AML-193 (cell line): ENCODE data around the gene SDR42E2.
A peak's percentile ranks its signal among the peaks of the same experiment; 100 is the strongest.
"Not testable (repeated sequence)": the region's sequence is repeated elsewhere in the genome, so short reads cannot be mapped to it uniquely, and the experiment has no call there.

Experiments
- DNase-seq, 2 experiments: peaks; one replicate each; lab custom pipeline; 2025; lab: John Stamatoyannopoulos, UW

The SDR42E2 gene

GRCh38 chr16:22213801-22214200 lies 51.5 kb downstream of the SDR42E2 start:
- DNase-seq: no peak

GRCh38 chr16:22214402-22214801 lies 52.1 kb downstream of the SDR42E2 start:
- no peak for DNase-seq

GRCh38 chr16:22214889-22215288 lies 52.6 kb downstream of the SDR42E2 start:
- no peak for DNase-seq

- DNase-seq: peak in 1 of 2 experiments; percentile 22
Observed at GRCh38 chr16:22216191-22216831, 54.0 kb downstream of the SDR42E2 start.

GRCh38 chr16:22216832-22217225 lies 54.5 kb downstream of the SDR42E2 start:
- not testable (repeated sequence) for DNase-seq

GRCh38 chr16:22217890-22218730 lies 55.8 kb downstream of the SDR42E2 start:
- DNase-seq: no peak

- DNase-seq: no peak
Observed at GRCh38 chr16:22219389-22220068, 57.2 kb downstream of the SDR42E2 start.

- no peak for DNase-seq
Observed at GRCh38 chr16:22220069-22220440, 57.7 kb downstream of the SDR42E2 start.

GRCh38 chr16:22220714-22221113 lies 58.4 kb downstream of the SDR42E2 start:
- DNase-seq: no peak

GRCh38 chr16:22222006-22222405 lies 59.7 kb downstream of the SDR42E2 start:
- DNase-seq: no peak

GRCh38 chr16:22222998-22223397 lies 60.7 kb downstream of the SDR42E2 start:
- DNase-seq: no peak

GRCh38 chr16:22225060-22225459 lies 62.8 kb downstream of the SDR42E2 start:
- DNase-seq: no peak

- no peak for DNase-seq
Observed at GRCh38 chr16:22229889-22230288, 67.6 kb downstream of the SDR42E2 start.

- DNase-seq: no peak
Observed at GRCh38 chr16:22232277-22233036, 70.2 kb downstream of the SDR42E2 start.

- DNase-seq: no peak
Observed at GRCh38 chr16:22233037-22233372, 70.7 kb downstream of the SDR42E2 start.

- no peak for DNase-seq
Observed at GRCh38 chr16:22235839-22236745, 73.8 kb downstream of the SDR42E2 start.

GRCh38 chr16:22239131-22239805 lies 77.0 kb downstream of the SDR42E2 start:
- DNase-seq: no peak

- DNase-seq: no peak
Observed at GRCh38 chr16:22240023-22240710, 77.9 kb downstream of the SDR42E2 start.
